C4-2B (cell line): ENCODE measurements around the gene YPEL4.

Experiments used
- CTCF ChIP-seq: fragments of 450-650 bp; conservative IDR thresholded peaks from 2 replicates; pipeline ENCODE4 v1.5.1; 2017; ENCODE audit warnings: mild to moderate bottlenecking
- ZFX ChIP-seq: fragments of 450-650 bp; IDR thresholded peaks from 2 replicates; pipeline ENCODE4 v1.6.1; 2017

GRCh38 chr11:57698843-57699365 is 49.2 kb upstream of the YPEL4 start:
- no peak for TF ChIP-seq CTCF
- no peak for TF ChIP-seq ZFX
